Progenitor cell of endocrine pancreas (in vitro differentiated cells): Measurements from ENCODE around the gene CHCHD10. TPM values are rescaled to one million over a fixed set of nuclear protein-coding genes. Genes with fewer than 3 reads are reported as not detected.
A peak's percentile ranks its signal among the peaks of the same experiment; 100 is the strongest.

Source experiments
- DNase-seq: peaks from one replicate; pipeline ENCODE4 v3.0.0; 2021; ENCODE audit warnings: low spot score; ENCODE audit not compliant: unreplicated experiment
- H3K27ac Mint-ChIP-seq: 2 replicates; pipeline ENCODE4 v1.8.0; 2021; ENCODE audit warnings: mild to moderate bottlenecking, moderate library complexity, mixed read lengths
- H3K27me3 Mint-ChIP-seq: 2 replicates; pipeline ENCODE4 v1.8.0; 2021; ENCODE audit warnings: mixed read lengths
- H3K36me3 Mint-ChIP-seq: 2 replicates; pipeline ENCODE4 v1.8.0; 2022; ENCODE audit warnings: mixed read lengths; ENCODE audit not compliant: insufficient read depth
- H3K4me1 Mint-ChIP-seq: 2 replicates; pipeline ENCODE4 v1.8.0; 2021; ENCODE audit warnings: low read depth, mixed read lengths
- H3K4me3 Mint-ChIP-seq: 2 replicates; pipeline ENCODE4 v1.8.0; 2021; ENCODE audit warnings: low read depth, mild to moderate bottlenecking, moderate library complexity, mixed read lengths
- H3K9me3 Mint-ChIP-seq: 2 replicates; pipeline ENCODE4 v1.8.0; 2021; ENCODE audit warnings: low read depth, mixed read lengths
- long read RNA-seq: library from polyadenylated mRNA; unstranded; transcript quantifications from one replicate; pipeline ENCODE4 v2.0.0, GENCODE V29; 2020
- total RNA-seq: library from RNA; stranded (reverse); gene quantifications from 2 replicates; pipeline ENCODE4 v1.2.1, GENCODE V29; 2021
- TF ChIP-seq, protein P1 (sequence below): fragments of 200-600 bp; sonication (generic); IDR thresholded peaks from one replicate; pipeline ENCODE4 v1.5.0; 2021; ENCODE audit warnings: antibody characterized with exemption, mild to moderate bottlenecking; ENCODE audit not compliant: unreplicated experiment

CHCHD10 gene
- total RNA-seq, result 39.5 and 42.3 TPM in 2 replicates
- long read RNA-seq, result 0 reads

DNA sequence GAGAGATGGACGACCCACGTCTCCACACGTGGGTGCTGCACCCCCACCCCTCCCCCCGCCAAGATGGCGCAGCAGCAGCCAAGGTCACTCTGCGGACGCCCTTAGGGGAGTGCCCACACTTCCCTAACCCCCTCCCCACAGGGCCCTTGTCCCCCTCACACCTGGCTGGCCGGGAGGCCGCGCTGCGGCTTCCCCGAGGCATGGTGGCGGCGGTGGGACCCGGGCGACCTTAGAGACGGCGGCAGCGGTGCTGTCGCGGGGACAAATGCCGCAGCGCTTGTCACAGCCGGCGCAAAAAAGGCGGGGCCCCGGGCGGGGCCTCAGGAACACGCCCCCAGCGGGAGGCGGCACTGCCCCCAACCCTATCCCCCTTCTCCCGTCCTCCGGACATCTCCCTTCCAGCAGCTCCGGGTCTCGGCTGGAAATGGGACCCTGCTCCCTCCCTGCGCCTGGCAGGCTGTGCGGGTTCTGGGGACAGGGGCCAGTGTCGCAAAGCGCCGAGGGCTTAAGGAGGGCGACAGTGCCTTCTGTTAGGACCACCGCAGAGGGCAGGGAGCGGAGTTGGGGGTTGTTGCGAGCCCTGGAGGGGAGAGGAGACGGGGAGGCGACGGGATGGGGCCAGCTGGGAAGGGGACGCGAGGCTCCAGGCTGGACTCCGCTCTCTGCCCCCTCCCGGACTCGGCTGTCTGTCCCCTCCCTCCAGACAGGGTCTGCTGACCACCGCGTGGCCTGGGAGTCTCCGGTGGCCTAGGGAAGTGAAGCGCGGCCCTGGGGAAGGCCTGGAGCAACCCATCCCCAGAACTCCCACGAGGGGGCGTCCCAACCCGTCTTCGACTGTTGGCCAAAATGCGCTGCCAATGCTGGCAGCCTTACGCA is at the start of gene CHCHD10:
Gene CHCHD10, minus strand, starts transcription at position 300 of the 876 bp plus-strand sequence. Its CDS starts 98 bp downstream, at position 202.
- Mint-ChIP-seq H3K4me1 (peaks cover 6% of the 10 kb centered on the region), H3K36me3 (no peaks in the 10 kb centered on the region), H3K4me3 (peak within 1 kb of the TSS; percentile 82), H3K9me3 (no peaks in the 10 kb centered on the region), H3K27me3 (no peaks in the 10 kb centered on the region), H3K27ac (peak within 1 kb of the TSS; percentile 89)
- TF ChIP-seq, protein P1, sequence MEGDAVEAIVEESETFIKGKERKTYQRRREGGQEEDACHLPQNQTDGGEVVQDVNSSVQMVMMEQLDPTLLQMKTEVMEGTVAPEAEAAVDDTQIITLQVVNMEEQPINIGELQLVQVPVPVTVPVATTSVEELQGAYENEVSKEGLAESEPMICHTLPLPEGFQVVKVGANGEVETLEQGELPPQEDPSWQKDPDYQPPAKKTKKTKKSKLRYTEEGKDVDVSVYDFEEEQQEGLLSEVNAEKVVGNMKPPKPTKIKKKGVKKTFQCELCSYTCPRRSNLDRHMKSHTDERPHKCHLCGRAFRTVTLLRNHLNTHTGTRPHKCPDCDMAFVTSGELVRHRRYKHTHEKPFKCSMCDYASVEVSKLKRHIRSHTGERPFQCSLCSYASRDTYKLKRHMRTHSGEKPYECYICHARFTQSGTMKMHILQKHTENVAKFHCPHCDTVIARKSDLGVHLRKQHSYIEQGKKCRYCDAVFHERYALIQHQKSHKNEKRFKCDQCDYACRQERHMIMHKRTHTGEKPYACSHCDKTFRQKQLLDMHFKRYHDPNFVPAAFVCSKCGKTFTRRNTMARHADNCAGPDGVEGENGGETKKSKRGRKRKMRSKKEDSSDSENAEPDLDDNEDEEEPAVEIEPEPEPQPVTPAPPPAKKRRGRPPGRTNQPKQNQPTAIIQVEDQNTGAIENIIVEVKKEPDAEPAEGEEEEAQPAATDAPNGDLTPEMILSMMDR, result peak; percentile 81
- DNase-seq, result peak; percentile 80

GRCh38 chr22:23817146-23817545 is 49.4 kb upstream of the CHCHD10 start:
- no peak for DNase-seq
- peaks cover 40% of the 10 kb centered on the region for H3K36me3 Mint-ChIP-seq

DNA sequence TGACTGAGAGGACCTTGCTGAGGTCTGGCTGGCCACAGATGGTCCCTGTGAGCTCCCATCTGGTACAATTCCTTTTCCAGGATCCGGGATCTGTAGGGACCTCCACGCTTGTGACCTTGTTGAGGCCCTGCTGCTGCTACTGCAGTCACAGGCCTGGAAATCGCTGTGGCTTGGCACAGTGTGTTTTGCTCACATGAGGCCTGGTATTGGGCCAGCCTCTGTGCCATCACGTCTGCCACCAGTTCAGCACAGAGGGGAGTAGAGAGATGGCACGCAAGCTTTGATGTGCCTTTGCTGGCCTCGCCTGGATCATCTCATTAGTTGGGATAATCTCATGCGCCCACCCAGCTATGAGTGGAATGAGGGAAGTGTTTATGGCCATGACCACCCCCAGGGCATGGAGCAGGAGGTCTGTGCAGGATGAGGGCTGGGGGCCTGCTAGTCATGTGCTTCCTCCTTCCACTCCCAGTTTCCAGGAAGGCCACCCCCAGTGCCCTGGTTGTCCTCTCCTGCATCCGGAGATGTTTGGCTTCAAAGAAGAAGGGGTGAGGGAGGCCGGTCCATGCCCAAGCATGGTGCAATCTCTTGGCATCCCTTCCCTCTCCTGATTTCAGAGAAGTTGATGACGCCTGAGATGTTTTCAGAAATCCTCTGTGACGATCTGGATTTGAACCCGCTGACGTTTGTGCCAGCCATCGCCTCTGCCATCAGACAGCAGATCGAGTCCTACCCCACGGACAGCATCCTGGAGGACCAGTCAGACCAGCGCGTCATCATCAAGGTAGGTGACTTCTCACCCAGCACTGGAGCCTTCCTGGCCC is 48.6 kb upstream of the CHCHD10 start:
- Mint-ChIP-seq H3K27ac (no peak overlapping the region), H3K27me3 (no peaks in the 10 kb centered on the region), H3K4me1 (no peaks in the 10 kb centered on the region), H3K4me3 (no peak overlapping the region), H3K36me3 (peaks cover 41% of the 10 kb centered on the region), H3K9me3 (no peaks in the 10 kb centered on the region)
- no peak for DNase-seq
- TF ChIP-seq, protein P1, result no peak

More at GRCh38 chr22:23817146-23817545, 49.4 kb upstream of the CHCHD10 start:
- H3K27ac Mint-ChIP-seq, result peak overlapping the region; percentile 78
- no peaks in the 10 kb centered on the region for H3K27me3 Mint-ChIP-seq
- no peaks in the 10 kb centered on the region for H3K9me3 Mint-ChIP-seq
- H3K4me1 Mint-ChIP-seq, result no peaks in the 10 kb centered on the region
- no peak overlapping the region for H3K4me3 Mint-ChIP-seq
- TF ChIP-seq, protein P1, result no peak

DNA sequence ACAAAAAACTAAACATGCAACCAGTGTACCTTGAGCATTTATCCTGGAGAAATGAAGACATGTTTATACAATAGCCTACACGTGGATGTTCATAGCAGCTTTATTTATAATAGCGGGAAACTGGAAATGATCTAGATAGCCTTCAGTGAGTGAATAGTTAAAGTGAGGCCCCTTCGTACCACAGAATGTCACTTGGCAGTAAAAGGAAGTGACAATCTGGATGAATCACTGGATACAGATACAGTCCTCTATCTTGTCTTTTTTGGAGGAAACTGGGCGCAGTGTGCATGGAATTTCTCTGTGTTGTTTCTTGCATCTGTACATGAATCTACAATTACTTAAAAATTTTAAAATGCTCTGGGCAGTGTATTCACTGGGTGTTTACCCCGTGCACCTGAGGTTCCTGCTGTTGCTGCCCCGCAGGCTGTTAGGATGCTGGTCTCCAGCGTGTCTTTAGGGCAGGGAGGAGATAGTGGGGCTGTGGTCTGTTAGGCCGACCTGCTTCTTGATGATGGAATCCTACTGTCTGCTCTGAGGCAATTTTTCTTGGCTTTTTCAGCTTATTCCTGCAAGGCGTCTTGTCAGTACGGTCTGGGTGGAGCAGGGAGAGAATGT is 47.9 kb upstream of the CHCHD10 start:
- no peak for DNase-seq
- TF ChIP-seq, protein P1, result no peak
- H3K4me3 Mint-ChIP-seq, result no peak overlapping the region
- no peaks in the 10 kb centered on the region for H3K27me3 Mint-ChIP-seq
- peaks cover 46% of the 10 kb centered on the region for H3K36me3 Mint-ChIP-seq
- H3K9me3 Mint-ChIP-seq, result no peaks in the 10 kb centered on the region
- H3K27ac Mint-ChIP-seq, result peak overlapping the region; percentile 45
- H3K4me1 Mint-ChIP-seq, result no peaks in the 10 kb centered on the region

DNA sequence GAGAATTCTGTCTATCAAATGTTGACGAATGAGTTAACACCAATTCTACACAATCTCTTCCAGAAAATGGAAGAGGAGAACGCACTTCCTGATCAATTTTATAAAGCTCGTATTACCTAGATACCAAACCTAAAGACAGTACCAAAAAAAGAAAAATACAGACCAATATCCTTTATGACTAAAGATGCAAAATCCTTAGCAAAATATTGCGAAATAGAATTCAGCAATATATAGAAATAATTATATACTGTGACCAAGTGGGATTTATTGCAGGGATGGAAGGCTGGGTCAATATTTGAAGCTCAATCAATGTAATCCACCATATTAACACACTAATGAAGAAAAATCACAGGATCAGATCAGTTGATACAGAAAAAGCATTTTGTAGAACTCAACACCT is 44.6 kb upstream of the CHCHD10 start:
- no peaks in the 10 kb centered on the region for H3K4me1 Mint-ChIP-seq
- DNase-seq, result no peak
- no peak overlapping the region for H3K27ac Mint-ChIP-seq
- H3K4me3 Mint-ChIP-seq, result no peak overlapping the region
- no peaks in the 10 kb centered on the region for H3K27me3 Mint-ChIP-seq
- H3K9me3 Mint-ChIP-seq, result no peaks in the 10 kb centered on the region
- H3K36me3 Mint-ChIP-seq, result peaks cover 37% of the 10 kb centered on the region
- TF ChIP-seq, protein P1, result no peak
